GM12891 (cell line): Measurements from ENCODE around the gene AP2A2.

Experiments
- POLR2A ChIP-seq: IDR thresholded peaks from 2 replicates; pipeline ENCODE4 v1.6.1; 2011; ENCODE audit warnings: low read depth, low read length, control low read depth
- POLR2AphosphoS5 ChIP-seq: IDR thresholded peaks from 2 replicates; pipeline ENCODE4 v1.6.1; 2011; ENCODE audit warnings: low read depth, low read length, control low read depth
- SPI1 ChIP-seq: IDR thresholded peaks from 2 replicates; pipeline ENCODE4 v1.6.1; 2011; ENCODE audit warnings: low read depth, low read length, control low read depth

DNA sequence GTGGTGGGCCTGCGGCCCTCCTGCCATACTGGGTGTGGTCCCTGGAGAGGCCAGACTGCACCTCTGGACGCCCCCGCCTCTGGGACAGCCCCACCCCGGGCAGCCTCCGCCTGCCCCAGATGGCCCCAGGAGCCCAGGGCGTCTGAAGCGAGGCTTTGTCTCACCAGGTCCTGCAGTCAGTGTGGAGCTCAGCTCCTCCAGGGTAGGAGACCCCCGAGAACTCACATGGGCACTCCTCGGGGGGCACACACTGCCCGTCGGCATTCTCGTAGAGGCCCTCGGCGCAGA lies 100.4 kb downstream of the AP2A2 start:
- TF ChIP-seq POLR2A (no peak), POLR2AphosphoS5 (no peak), SPI1 (no peak)
